Neuron (in vitro differentiated cells): ENCODE measurements around the gene VAMP5.

Experiments used
- H2AFZ ChIP-seq: one replicate; pipeline ENCODE4 v1.6.1; 2013; ENCODE audit warnings: low read depth, mild to moderate bottlenecking, inconsistent platforms, low read length, moderate library complexity
- H3K27me3 ChIP-seq: one replicate; pipeline ENCODE4 v1.6.1; 2013; ENCODE audit warnings: low read length; ENCODE audit not compliant: insufficient read depth
- H3K36me3 ChIP-seq: one replicate; pipeline ENCODE4 v1.6.1; 2013; ENCODE audit warnings: low read length; ENCODE audit not compliant: insufficient read depth
- H3K4me1 ChIP-seq: one replicate; pipeline ENCODE4 v1.6.1; 2013; ENCODE audit warnings: low read length; ENCODE audit not compliant: insufficient read depth
- H3K4me3 ChIP-seq: 2 replicates; pipeline ENCODE4 v1.5.1; 2013; ENCODE audit warnings: mild to moderate bottlenecking, low read length, moderate library complexity
- H3K9me3 ChIP-seq: one replicate; pipeline ENCODE4 v1.6.1; 2013; ENCODE audit warnings: low read length

Gene VAMP5

GRCh38 chr2:85623991-85624390, 39.8 kb downstream of the VAMP5 start:
- Histone ChIP-seq H3K4me3 (no peak overlapping the region), H3K36me3 (peaks cover 86% of the 10 kb centered on the region), H3K27me3 (no peaks in the 10 kb centered on the region), H3K9me3 (no peaks in the 10 kb centered on the region), H3K4me1 (no peaks in the 10 kb centered on the region), H2AFZ (no peak overlapping the region)

GRCh38 chr2:85628658-85629057, 44.4 kb downstream of the VAMP5 start:
- H3K36me3 ChIP-seq = peaks cover 85% of the 10 kb centered on the region

GRCh38 chr2:85631316-85631715, 47.1 kb downstream of the VAMP5 start:
- Histone ChIP-seq H3K27me3 (no peaks in the 10 kb centered on the region), H3K36me3 (peaks cover 78% of the 10 kb centered on the region), H3K4me1 (no peaks in the 10 kb centered on the region), H3K9me3 (no peaks in the 10 kb centered on the region), H2AFZ (no peak overlapping the region), H3K4me3 (no peak overlapping the region)

More at GRCh38 chr2:85628658-85629057, 44.4 kb downstream of the VAMP5 start:
- Histone ChIP-seq H3K4me3 (no peak overlapping the region), H3K27me3 (no peaks in the 10 kb centered on the region), H3K9me3 (no peaks in the 10 kb centered on the region), H2AFZ (no peak overlapping the region), H3K4me1 (no peaks in the 10 kb centered on the region)

GRCh38 chr2:85635011-85635410, 50.8 kb downstream of the VAMP5 start:
- H3K36me3 ChIP-seq = peaks cover 75% of the 10 kb centered on the region

GRCh38 chr2:85635636-85636035, 51.4 kb downstream of the VAMP5 start:
- H3K36me3 ChIP-seq = peaks cover 70% of the 10 kb centered on the region
- no peak overlapping the region for H2AFZ ChIP-seq
- no peaks in the 10 kb centered on the region for H3K9me3 ChIP-seq
- H3K4me3 ChIP-seq = no peak overlapping the region
- no peaks in the 10 kb centered on the region for H3K27me3 ChIP-seq
- H3K4me1 ChIP-seq = no peaks in the 10 kb centered on the region

More at GRCh38 chr2:85635011-85635410, 50.8 kb downstream of the VAMP5 start:
- Histone ChIP-seq H2AFZ (no peak overlapping the region), H3K4me3 (no peak overlapping the region), H3K9me3 (no peaks in the 10 kb centered on the region), H3K27me3 (no peaks in the 10 kb centered on the region), H3K4me1 (no peaks in the 10 kb centered on the region)

GRCh38 chr2:85642725-85643124, 58.5 kb downstream of the VAMP5 start:
- no peak overlapping the region for H2AFZ ChIP-seq
- peaks cover 82% of the 10 kb centered on the region for H3K36me3 ChIP-seq
- H3K9me3 ChIP-seq = no peaks in the 10 kb centered on the region
- no peak overlapping the region for H3K4me3 ChIP-seq
- H3K4me1 ChIP-seq = no peaks in the 10 kb centered on the region
- H3K27me3 ChIP-seq = no peaks in the 10 kb centered on the region
